K562 (cell line): ENCODE data around the gene NMT1. TPM values are rescaled to one million over a fixed set of nuclear protein-coding genes. Genes with fewer than 3 reads are reported as not detected.

Experiments used
- ARHGAP35 ChIP-seq: fragments of 450-650 bp; IDR thresholded peaks from 2 replicates; pipeline ENCODE4 v1.6.1; 2018; ENCODE audit not compliant: partially characterized antibody
- ARNT ChIP-seq, 2 experiments: fragments of 450-650 bp; IDR thresholded peaks; 2 replicates each; pipeline ENCODE4 v1.6.1; 2016; ENCODE audit warnings: mild to moderate bottlenecking in 1 of 2
- CEBPB ChIP-seq: fragments of 450-650 bp; IDR thresholded peaks from 2 replicates; pipeline ENCODE4 v1.6.1; 2016; ENCODE audit warnings: missing genetic modification characterization, missing compliant biosample characterization
- FOXK2 ChIP-seq, 2 experiments: fragments of 450-650 bp; IDR thresholded peaks in 1 of 2; conservative IDR thresholded peaks in 1 of 2; 2 replicates each; pipeline ENCODE4 v1.6.1; 2016; ENCODE audit warnings: low read depth in 2 of 2, mild to moderate bottlenecking in 1 of 2
- GTF2E2 ChIP-seq: fragments of 200-800 bp; sonication (Bioruptor generic); IDR thresholded peaks from 2 replicates; pipeline ENCODE4 v1.6.1; 2016; ENCODE audit warnings: missing genetic modification characterization, missing compliant biosample characterization
- HDAC2 ChIP-seq: fragments of 450-650 bp; IDR thresholded peaks from 2 replicates; pipeline ENCODE4 v1.6.1; 2016; ENCODE audit warnings: mild to moderate bottlenecking
- ILK ChIP-seq: fragments of 450-650 bp; IDR thresholded peaks from 2 replicates; pipeline ENCODE4 v1.6.1; 2016; ENCODE audit warnings: missing genetic modification characterization, low read depth, mild to moderate bottlenecking, missing compliant biosample characterization, moderate library complexity, borderline replicate concordance
- MED1 ChIP-seq: sonication (generic); formaldehyde crosslinking; IDR thresholded peaks from 2 replicates; pipeline ENCODE4 v1.8.1; 2023; ENCODE audit warnings: missing genetic modification reagents, borderline replicate concordance
- NFE2 ChIP-seq: IDR thresholded peaks from 2 replicates; pipeline ENCODE4 v1.6.1; 2014; ENCODE audit warnings: antibody characterized with exemption, low read depth
- PHB2 ChIP-seq: fragments of 450-650 bp; IDR thresholded peaks from 2 replicates; pipeline ENCODE4 v1.6.1; 2017; ENCODE audit warnings: low read depth
- SMAD1 ChIP-seq: fragments of 150-350 bp; IDR thresholded peaks from 2 replicates; pipeline ENCODE4 v1.6.1; 2014; ENCODE audit warnings: low read length, low read depth; ENCODE audit not compliant: partially characterized antibody
- SMC3 ChIP-seq: conservative IDR thresholded peaks from 2 replicates; pipeline ENCODE4 v1.6.1; 2011; ENCODE audit warnings: low read depth, low read length, improper control_type of control experiment; ENCODE audit not compliant: insufficient read depth
- VEZF1 ChIP-seq: fragments of 200-800 bp; sonication (Bioruptor generic); IDR thresholded peaks from 2 replicates; pipeline ENCODE4 v1.6.1; 2017; ENCODE audit warnings: missing genetic modification characterization, missing compliant biosample characterization
- ZC3H8 ChIP-seq: fragments of 450-650 bp; IDR thresholded peaks from 2 replicates; pipeline ENCODE4 v1.6.1; 2017
- ZNF124 ChIP-seq: sonication (generic); formaldehyde crosslinking; IDR thresholded peaks from 2 replicates; pipeline ENCODE4 v1.8.1; 2022; ENCODE audit warnings: missing genetic modification reagents
- ZNF253 ChIP-seq: fragments of 250-450 bp; sonication (Bioruptor Pico); conservative IDR thresholded peaks from 2 replicates; pipeline ENCODE4 v1.6.1; 2021; ENCODE audit warnings: mild to moderate bottlenecking
- ZNF431 ChIP-seq: sonication (generic); formaldehyde crosslinking; IDR thresholded peaks from 2 replicates; pipeline ENCODE4 v1.8.0; 2022; ENCODE audit warnings: mild to moderate bottlenecking, missing genetic modification reagents
- ZNF780A ChIP-seq: fragments of 250-450 bp; sonication (Bioruptor Pico); IDR thresholded peaks from 2 replicates; pipeline ENCODE4 v1.5.0; 2021; ENCODE audit warnings: mild to moderate bottlenecking
- polyA plus RNA-seq, 8 experiments: library from polyadenylated mRNA; depleted of rRNA in 4 of 8; stranded (reverse) in 5 of 8; unstranded in 3 of 8; fragments of >200 nt; fragmentation: Nextera tagmentation in 2 of 8; fragmentation: Illumina TruSeq in 1 of 8; extraction: Ambion mirVana in 2 of 8; extraction: Trizol in 1 of 8; gene quantifications; 2 replicates each; pipeline versions ENCODE4 v1.2.1 to v1.2.3, GENCODE V29; 2011 to 2014; ENCODE audit warnings: inconsistent platforms in 1 of 8, missing spikeins in 1 of 8
- total RNA-seq, 7 experiments: library from RNA; depleted of rRNA in 6 of 7; stranded (reverse); fragments of >200 nt in 6 of 7; fragmentation: Illumina TruSeq in 2 of 7; extraction: Trizol in 2 of 7; gene quantifications; 2 replicates each; pipeline versions ENCODE4 v1.2.1 to v1.2.3, GENCODE V29; 2011 to 2021; ENCODE audit warnings: low replicate concordance in 1 of 7
- TF ChIP-seq, protein P1 (sequence below): fragments of 450-650 bp; formaldehyde crosslinking; IDR thresholded peaks from 2 replicates; pipeline ENCODE4 v1.4.0; 2020; ENCODE audit warnings: mild to moderate bottlenecking, moderate library complexity
- TF ChIP-seq, protein P2 (sequence below): fragments of 450-650 bp; IDR thresholded peaks from 2 replicates; pipeline ENCODE4 v1.6.1; 2016
- TF ChIP-seq, protein P3 (sequence below): fragments of 450-650 bp; formaldehyde crosslinking; IDR thresholded peaks from 2 replicates; pipeline ENCODE4 v1.4.0; 2022; ENCODE audit warnings: missing genetic modification characterization
- TF ChIP-seq, protein P4 (sequence below): fragments of 250-450 bp; sonication (Bioruptor Pico); IDR thresholded peaks from 2 replicates; pipeline ENCODE4 v1.8.0; 2021; ENCODE audit warnings: moderate library complexity, mild to moderate bottlenecking, inconsistent platforms
- TF ChIP-seq, protein P5 (sequence below): fragments of 250-450 bp; sonication (Bioruptor Pico); IDR thresholded peaks from 2 replicates; pipeline ENCODE4 v1.8.0; 2022; ENCODE audit warnings: inconsistent platforms

NMT1 gene
- total and polyA plus RNA-seq, 9 of the 15 experiments (the other 6 are each of a cell fraction or from before 2014, with no cell fraction given): 86.7 to 569 (median 213) TPM

- TF ChIP-seq, protein P1, sequence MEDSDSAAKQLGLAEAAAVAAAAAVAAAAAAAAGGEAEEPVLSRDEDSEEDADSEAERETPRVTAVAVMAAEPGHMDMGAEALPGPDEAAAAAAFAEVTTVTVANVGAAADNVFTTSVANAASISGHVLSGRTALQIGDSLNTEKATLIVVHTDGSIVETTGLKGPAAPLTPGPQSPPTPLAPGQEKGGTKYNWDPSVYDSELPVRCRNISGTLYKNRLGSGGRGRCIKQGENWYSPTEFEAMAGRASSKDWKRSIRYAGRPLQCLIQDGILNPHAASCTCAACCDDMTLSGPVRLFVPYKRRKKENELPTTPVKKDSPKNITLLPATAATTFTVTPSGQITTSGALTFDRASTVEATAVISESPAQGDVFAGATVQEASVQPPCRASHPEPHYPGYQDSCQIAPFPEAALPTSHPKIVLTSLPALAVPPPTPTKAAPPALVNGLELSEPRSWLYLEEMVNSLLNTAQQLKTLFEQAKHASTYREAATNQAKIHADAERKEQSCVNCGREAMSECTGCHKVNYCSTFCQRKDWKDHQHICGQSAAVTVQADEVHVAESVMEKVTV: no peak
- no peak for TF ChIP-seq ILK
- peak; percentile 78 for TF ChIP-seq SMC3
- no peak for TF ChIP-seq GTF2E2
- no peak for TF ChIP-seq NFE2
- TF ChIP-seq ARNT (IDR thresholded peaks at IDR 0.05): no peak
- TF ChIP-seq CEBPB: no peak
- no peak for TF ChIP-seq ZNF431 (CRISPR knock-in tag)
- no peak for TF ChIP-seq ZNF253 (CRISPR knock-in tag)
- TF ChIP-seq ZNF124 (CRISPR knock-in tag): no peak
- TF ChIP-seq HDAC2: no peak
- TF ChIP-seq ARHGAP35: no peak
- TF ChIP-seq, protein P2, sequence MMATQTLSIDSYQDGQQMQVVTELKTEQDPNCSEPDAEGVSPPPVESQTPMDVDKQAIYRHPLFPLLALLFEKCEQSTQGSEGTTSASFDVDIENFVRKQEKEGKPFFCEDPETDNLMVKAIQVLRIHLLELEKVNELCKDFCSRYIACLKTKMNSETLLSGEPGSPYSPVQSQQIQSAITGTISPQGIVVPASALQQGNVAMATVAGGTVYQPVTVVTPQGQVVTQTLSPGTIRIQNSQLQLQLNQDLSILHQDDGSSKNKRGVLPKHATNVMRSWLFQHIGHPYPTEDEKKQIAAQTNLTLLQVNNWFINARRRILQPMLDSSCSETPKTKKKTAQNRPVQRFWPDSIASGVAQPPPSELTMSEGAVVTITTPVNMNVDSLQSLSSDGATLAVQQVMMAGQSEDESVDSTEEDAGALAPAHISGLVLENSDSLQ: no peak
- TF ChIP-seq SMAD1: no peak
- TF ChIP-seq FOXK2 (conservative IDR thresholded peaks at IDR 0.05 in 1 of 2, IDR thresholded peaks at IDR 0.05 in 1 of 2; ENCODE audit: low read depth in 2 of 2): no peak
- no peak for TF ChIP-seq PHB2
- TF ChIP-seq MED1: no peak
- no peak for TF ChIP-seq VEZF1 (CRISPR knock-in tag)
- TF ChIP-seq, protein P3, sequence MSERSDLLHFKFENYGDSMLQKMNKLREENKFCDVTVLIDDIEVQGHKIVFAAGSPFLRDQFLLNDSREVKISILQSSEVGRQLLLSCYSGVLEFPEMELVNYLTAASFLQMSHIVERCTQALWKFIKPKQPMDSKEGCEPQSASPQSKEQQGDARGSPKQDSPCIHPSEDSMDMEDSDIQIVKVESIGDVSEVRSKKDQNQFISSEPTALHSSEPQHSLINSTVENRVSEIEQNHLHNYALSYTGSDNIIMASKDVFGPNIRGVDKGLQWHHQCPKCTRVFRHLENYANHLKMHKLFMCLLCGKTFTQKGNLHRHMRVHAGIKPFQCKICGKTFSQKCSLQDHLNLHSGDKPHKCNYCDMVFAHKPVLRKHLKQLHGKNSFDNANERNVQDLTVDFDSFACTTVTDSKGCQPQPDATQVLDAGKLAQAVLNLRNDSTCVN (CRISPR knock-in tag): no peak
- TF ChIP-seq, protein P4, sequence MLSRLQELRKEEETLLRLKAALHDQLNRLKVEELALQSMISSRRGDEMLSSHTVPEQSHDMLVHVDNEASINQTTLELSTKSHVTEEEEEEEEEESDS (CRISPR knock-in tag): no peak
- TF ChIP-seq, protein P5, sequence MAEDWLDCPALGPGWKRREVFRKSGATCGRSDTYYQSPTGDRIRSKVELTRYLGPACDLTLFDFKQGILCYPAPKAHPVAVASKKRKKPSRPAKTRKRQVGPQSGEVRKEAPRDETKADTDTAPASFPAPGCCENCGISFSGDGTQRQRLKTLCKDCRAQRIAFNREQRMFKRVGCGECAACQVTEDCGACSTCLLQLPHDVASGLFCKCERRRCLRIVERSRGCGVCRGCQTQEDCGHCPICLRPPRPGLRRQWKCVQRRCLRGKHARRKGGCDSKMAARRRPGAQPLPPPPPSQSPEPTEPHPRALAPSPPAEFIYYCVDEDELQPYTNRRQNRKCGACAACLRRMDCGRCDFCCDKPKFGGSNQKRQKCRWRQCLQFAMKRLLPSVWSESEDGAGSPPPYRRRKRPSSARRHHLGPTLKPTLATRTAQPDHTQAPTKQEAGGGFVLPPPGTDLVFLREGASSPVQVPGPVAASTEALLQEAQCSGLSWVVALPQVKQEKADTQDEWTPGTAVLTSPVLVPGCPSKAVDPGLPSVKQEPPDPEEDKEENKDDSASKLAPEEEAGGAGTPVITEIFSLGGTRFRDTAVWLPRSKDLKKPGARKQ (CRISPR knock-in tag): no peak; the same call in 1 of the 2 replicates
- TF ChIP-seq ZNF780A: no peak
- TF ChIP-seq ZC3H8: no peak
These were observed 39.4 kb upstream of the NMT1 start (continued) for GRCh38 chr17:45021607-45022287.
